ENCODE results near the gene COLGALT1. TPM values are rescaled to one million over a fixed set of nuclear protein-coding genes. Genes with fewer than 3 reads are reported as not detected.

The COLGALT1 gene
- total RNA-seq, 1 experiment from 2014 or later: 86.0 TPM

DNA sequence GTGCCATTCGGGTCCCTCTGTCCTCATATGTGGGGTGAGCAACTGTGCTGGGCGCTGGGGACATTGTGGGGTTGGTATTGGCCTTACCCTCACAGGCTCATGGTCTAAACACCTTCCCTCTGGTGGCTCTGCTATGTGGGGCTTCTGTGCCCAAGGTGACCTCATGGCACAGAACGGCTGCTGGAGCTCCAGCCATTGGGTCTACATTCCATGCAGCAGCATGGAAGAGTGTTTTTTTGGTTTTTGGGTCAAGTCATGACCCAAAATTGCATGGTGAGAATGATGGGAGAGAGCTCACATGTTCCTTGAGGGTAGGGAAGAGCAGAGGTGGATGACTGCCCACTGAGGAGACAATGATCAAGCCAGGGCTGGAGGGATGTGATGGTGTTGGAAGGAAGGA, 26.8 kb upstream of the COLGALT1 start:
- H4K20me1 ChIP-seq (ENCODE audit: insufficient read depth): no peaks in the 10 kb centered on the region

More for the DNA sequence above, 26.8 kb upstream of the COLGALT1 start:
- CTCF ChIA-PET: no interaction called here
- ATAC-seq (no peak), DNase-seq (ENCODE audit: low read depth, low spot score) (no peak)
- Histone ChIP-seq H2AFZ (ENCODE audit: low read depth, low read length, poor library complexity, severe bottlenecking) (no peak overlapping the region), H3K36me3 (ENCODE audit: control insufficient read depth in 1 of 2, insufficient read depth in 2 of 2, low read length in 2 of 2) (no peaks in the 10 kb centered on the region), H3K27me3 (ENCODE audit: insufficient read depth, low read length) (no peaks in the 10 kb centered on the region), H3K79me2 (ENCODE audit: insufficient read depth, low read length) (no peaks in the 10 kb centered on the region), H3K4me2 (ENCODE audit: low read length) (no peak overlapping the region), H3K4me3 (replicated peaks in 1 of 2; ENCODE audit: low read depth in 1 of 2, low read length in 2 of 2) (no peak overlapping the region), H3K4me1 (ENCODE audit: control insufficient read depth in 1 of 2, insufficient read depth in 2 of 2, low read length in 2 of 2) (peaks cover 3 to 5% of the 10 kb centered on the region in 2 experiments; a peak in 2 of 4 replicates), H3K9me2 (ENCODE audit: insufficient read depth) (no peaks in the 10 kb centered on the region), H3K9me3 (ENCODE audit: control insufficient read depth in 1 of 2, insufficient read depth in 1 of 2, low read depth in 1 of 2, low read length in 2 of 2) (no peaks in the 10 kb centered on the region), H3K9ac (ENCODE audit: low read length) (no peak overlapping the region), H3K27ac (ENCODE audit: low read depth, low read length) (no peak overlapping the region)
- TF ChIP-seq, protein P1, sequence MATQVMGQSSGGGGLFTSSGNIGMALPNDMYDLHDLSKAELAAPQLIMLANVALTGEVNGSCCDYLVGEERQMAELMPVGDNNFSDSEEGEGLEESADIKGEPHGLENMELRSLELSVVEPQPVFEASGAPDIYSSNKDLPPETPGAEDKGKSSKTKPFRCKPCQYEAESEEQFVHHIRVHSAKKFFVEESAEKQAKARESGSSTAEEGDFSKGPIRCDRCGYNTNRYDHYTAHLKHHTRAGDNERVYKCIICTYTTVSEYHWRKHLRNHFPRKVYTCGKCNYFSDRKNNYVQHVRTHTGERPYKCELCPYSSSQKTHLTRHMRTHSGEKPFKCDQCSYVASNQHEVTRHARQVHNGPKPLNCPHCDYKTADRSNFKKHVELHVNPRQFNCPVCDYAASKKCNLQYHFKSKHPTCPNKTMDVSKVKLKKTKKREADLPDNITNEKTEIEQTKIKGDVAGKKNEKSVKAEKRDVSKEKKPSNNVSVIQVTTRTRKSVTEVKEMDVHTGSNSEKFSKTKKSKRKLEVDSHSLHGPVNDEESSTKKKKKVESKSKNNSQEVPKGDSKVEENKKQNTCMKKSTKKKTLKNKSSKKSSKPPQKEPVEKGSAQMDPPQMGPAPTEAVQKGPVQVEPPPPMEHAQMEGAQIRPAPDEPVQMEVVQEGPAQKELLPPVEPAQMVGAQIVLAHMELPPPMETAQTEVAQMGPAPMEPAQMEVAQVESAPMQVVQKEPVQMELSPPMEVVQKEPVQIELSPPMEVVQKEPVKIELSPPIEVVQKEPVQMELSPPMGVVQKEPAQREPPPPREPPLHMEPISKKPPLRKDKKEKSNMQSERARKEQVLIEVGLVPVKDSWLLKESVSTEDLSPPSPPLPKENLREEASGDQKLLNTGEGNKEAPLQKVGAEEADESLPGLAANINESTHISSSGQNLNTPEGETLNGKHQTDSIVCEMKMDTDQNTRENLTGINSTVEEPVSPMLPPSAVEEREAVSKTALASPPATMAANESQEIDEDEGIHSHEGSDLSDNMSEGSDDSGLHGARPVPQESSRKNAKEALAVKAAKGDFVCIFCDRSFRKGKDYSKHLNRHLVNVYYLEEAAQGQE (IDR thresholded peaks at IDR 0.05; ENCODE audit: low read depth): no peak
- RAD21 ChIA-PET (ENCODE audit: low non-redundant PET in 1 of 2, low total read pairs in 2 of 2, uncharacterized antibody in 2 of 2, unreplicated experiment in 2 of 2): no interaction called here
- intact Hi-C loops (cut with micrococcal nuclease): no loop called here
- POLR2A ChIA-PET: no interaction called here
- BruUV-seq (replicated peaks): no TSS peak

All from HCT116 (cell line).